Endothelial cell of umbilical vein (primary cell): ENCODE results near the gene PDE4B. TPM values are rescaled to one million over a fixed set of nuclear protein-coding genes. Genes with fewer than 3 reads are reported as not detected.

Experiments
- BruUV-seq: library from RNA; stranded (reverse); fragments of 400-500 nt; replicated peaks from 2 replicates; lab custom pipeline; 2021; lab: Mats Ljungman, UMichigan
- CTCF ChIA-PET: fragments of 300-600, 350-600 bp; sonication (Branson Sonifier 250); formaldehyde crosslinking; loops from one replicate; lab custom pipeline; 2021; ENCODE audit warnings: antibody characterized with exemption, inconsistent platforms; lab: Charles Lee
- POLR2A ChIA-PET: fragments of 300-600, 350-600 bp; sonication (Branson Sonifier 250); formaldehyde crosslinking; loops from one replicate; lab custom pipeline; 2021; ENCODE audit warnings: antibody characterized with exemption, inconsistent platforms; lab: Charles Lee
- DNase-seq: peaks from one replicate; pipeline ENCODE4 v3.0.0-alpha.2; 2011; ENCODE audit warnings: low read depth, low spot score
- FAIRE-seq: peaks from 2 replicates; lab custom pipeline; 2011; peaks lifted over from hg19 to GRCh38; lab: Jason Lieb, UNC
- H2AFZ ChIP-seq: 2 replicates; pipeline ENCODE4 v1.6.0; 2012; ENCODE audit warnings: low read depth, low read length, control low read depth, inconsistent platforms
- H3K27ac ChIP-seq: 2 replicates; pipeline ENCODE4 v1.5.1; 2011; ENCODE audit warnings: low read depth, mild to moderate bottlenecking, control low read depth, low read length, moderate library complexity; ENCODE audit not compliant: insufficient read depth
- H3K27me3 ChIP-seq, 2 experiments: 2 replicates each; pipeline versions ENCODE4 v1.6.0 to v1.6.1; 2011; ENCODE audit warnings: low read length in 2 of 2, mixed read lengths in 1 of 2; ENCODE audit not compliant: control insufficient read depth in 2 of 2, insufficient read depth in 2 of 2
- H3K36me3 ChIP-seq, 2 experiments: 2 replicates in 1 of 2; 3 replicates in 1 of 2; pipeline ENCODE4 v1.5.1; 2011; ENCODE audit warnings: low read length in 2 of 2, mild to moderate bottlenecking in 1 of 2, moderate library complexity in 1 of 2; ENCODE audit not compliant: control insufficient read depth in 2 of 2, insufficient read depth in 2 of 2; ENCODE audit errors: extremely low read depth in 1 of 2
- H3K4me1 ChIP-seq: 3 replicates; pipeline ENCODE4 v1.5.1; 2011; ENCODE audit warnings: mild to moderate bottlenecking, low read length; ENCODE audit not compliant: control insufficient read depth, insufficient read depth; ENCODE audit errors: extremely low read depth
- H3K4me2 ChIP-seq: 2 replicates; pipeline ENCODE4 v1.6.1; 2011; ENCODE audit warnings: low read length, control low read depth, mixed read lengths; ENCODE audit not compliant: insufficient read depth
- H3K4me3 ChIP-seq, 3 experiments: fragments of 200-600 bp in 1 of 3; sonication (generic), shearing (Covaris generic) in 1 of 3; replicated peaks in 1 of 3; 2 replicates each; pipeline ENCODE4 v1.5.1; 2011 to 2016; ENCODE audit warnings: control low read depth in 3 of 3, low read length in 3 of 3, mild to moderate bottlenecking in 2 of 3, inconsistent platforms in 1 of 3, low read depth in 1 of 3, moderate library complexity in 1 of 3; ENCODE audit not compliant: insufficient read depth in 1 of 3
- H3K79me2 ChIP-seq: 2 replicates; pipeline ENCODE4 v1.6.0; 2012; ENCODE audit warnings: low read length, inconsistent platforms; ENCODE audit not compliant: control insufficient read depth, insufficient read depth
- H3K9ac ChIP-seq: replicated peaks from 2 replicates; pipeline ENCODE3; 2011; ENCODE audit warnings: low read length, control low read depth; ENCODE audit not compliant: insufficient read depth; ENCODE audit errors: extremely low read depth
- H3K9me1 ChIP-seq: replicated peaks from 3 replicates; pipeline ENCODE4 v1.6.0; 2011; ENCODE audit warnings: mild to moderate bottlenecking, low read length; ENCODE audit not compliant: control insufficient read depth, insufficient read depth; ENCODE audit errors: extremely low read depth
- H3K9me3 ChIP-seq: replicated peaks from 2 replicates; pipeline ENCODE4 v1.5.1; 2012; ENCODE audit warnings: low read length, inconsistent platforms; ENCODE audit not compliant: control insufficient read depth, insufficient read depth
- H4K20me1 ChIP-seq: replicated peaks from 2 replicates; pipeline ENCODE3; 2011; ENCODE audit warnings: mild to moderate bottlenecking, low read length; ENCODE audit not compliant: control insufficient read depth, insufficient read depth; ENCODE audit errors: extremely low read depth
- CTCF ChIP-seq, 2 donors: IDR thresholded peaks; 1 replicate in 1 of 2; 2 replicates in 1 of 2; pipeline ENCODE4 v1.5.1; 2011; ENCODE audit warnings: low read length in 2 of 2, mild to moderate bottlenecking in 2 of 2, moderate library complexity in 2 of 2, control low read depth in 1 of 2, inconsistent platforms in 1 of 2, low read depth in 1 of 2; ENCODE audit not compliant: insufficient read depth in 1 of 2; ENCODE audit errors: extremely low read depth in 1 of 2
- EZH2 ChIP-seq: IDR thresholded peaks from 2 replicates; pipeline ENCODE4 v1.6.1; 2012; ENCODE audit warnings: borderline replicate concordance, low read depth, mild to moderate bottlenecking, moderate library complexity, low read length, inconsistent platforms; ENCODE audit not compliant: severe bottlenecking
- FOS ChIP-seq: IDR thresholded peaks from 2 replicates; pipeline ENCODE4 v1.6.1; 2011; ENCODE audit warnings: mild to moderate bottlenecking, low read length, moderate library complexity, borderline replicate concordance; ENCODE audit not compliant: insufficient read depth
- GATA2 ChIP-seq: IDR thresholded peaks from 2 replicates; pipeline ENCODE4 v1.7.0; 2011; ENCODE audit warnings: low read depth, mild to moderate bottlenecking, moderate library complexity, mixed read lengths, low read length; ENCODE audit not compliant: insufficient read length, insufficient read depth
- JUN ChIP-seq: IDR thresholded peaks from 2 replicates; pipeline ENCODE4 v1.6.1; 2011; ENCODE audit warnings: borderline replicate concordance, low read depth; ENCODE audit not compliant: insufficient read length, insufficient read depth
- MAX ChIP-seq: IDR thresholded peaks from 2 replicates; pipeline ENCODE4 v1.6.1; 2011; ENCODE audit not compliant: insufficient read depth, insufficient read length
- MYC ChIP-seq: IDR thresholded peaks from one replicate; pipeline ENCODE4 v1.6.1; 2011; ENCODE audit warnings: mild to moderate bottlenecking, low read depth, low read length
- POLR2A ChIP-seq: IDR thresholded peaks from 2 replicates; pipeline ENCODE4 v1.6.1; 2012; ENCODE audit warnings: low read depth, mild to moderate bottlenecking, control low read depth, low read length
- POLR2AphosphoS5 ChIP-seq: IDR thresholded peaks from 2 replicates; pipeline ENCODE4 v1.6.1; 2012; ENCODE audit warnings: low read depth, mild to moderate bottlenecking, control low read depth, low read length, moderate library complexity; ENCODE audit not compliant: insufficient read depth
- dilution Hi-C: fragments of 300-500 bp; cut with MboI; formaldehyde crosslinking; loops from one replicate; pipeline ENCODE4 v1.15.0; 2019; ENCODE audit warnings: low sequenced_read_pairs; ENCODE audit not compliant: extremely low pct_ligation_motif_present
- intact Hi-C: fragments of 100-400 bp; cut with micrococcal nuclease; formaldehyde crosslinking; loops from one replicate; pipeline ENCODE4 v1.10.0; 2022
- polyA plus RNA-seq, 4 experiments: library from polyadenylated mRNA; depleted of rRNA in 3 of 4; stranded (reverse) in 3 of 4; unstranded in 1 of 4; fragments of >200 nt; gene quantifications; 2 replicates each; pipeline versions ENCODE4 v1.2.1 to v1.2.3, GENCODE V29; 2011 to 2012; ENCODE audit warnings: missing spikeins in 1 of 4
- total RNA-seq: library from RNA; stranded (reverse); gene quantifications from 2 replicates; pipeline ENCODE4 v1.2.3, GENCODE V29; 2021

Gene PDE4B
- total and polyA plus RNA-seq, 2 donors (not counting 3 experiments of a cell fraction or from before 2014, with no cell fraction given), result 63.5 to 69.8 TPM

- intact Hi-C loops (no loop called here), dilution Hi-C loops (no loop called here)
- FAIRE-seq (no peak), DNase-seq (no peak)
- H3K9ac ChIP-seq, result no peak overlapping the region
- H3K27me3 ChIP-seq, result peaks cover 0 to 4% of the 10 kb centered on the region in 2 experiments
- ChIA-PET CTCF (interaction anchor here (0.9 to 1.3 kb wide), 2 partner anchors 8 to 60 kb away, joined by 3 read pairs; no protein-coding TSS in a partner anchor), POLR2A (no interaction called here)
- no peaks in the 10 kb centered on the region for H3K36me3 ChIP-seq
- no TSS peak for BruUV-seq
- H4K20me1 ChIP-seq, result no peaks in the 10 kb centered on the region
- H3K4me2 ChIP-seq, result no peak overlapping the region
- H3K4me1 ChIP-seq, result no peaks in the 10 kb centered on the region
- no peak overlapping the region for H2AFZ ChIP-seq
- no peak overlapping the region for H3K27ac ChIP-seq
- no peaks in the 10 kb centered on the region for H3K79me2 ChIP-seq
- no peak for TF ChIP-seq POLR2AphosphoS5
- no peak for TF ChIP-seq POLR2A
- no peak for TF ChIP-seq CTCF (IDR thresholded peaks at IDR 0.05; ENCODE audit: extremely low read depth in 1 of 2, insufficient read depth in 1 of 2, low read depth in 1 of 2, low read length in 2 of 2)
- TF ChIP-seq MYC, result no peak
- TF ChIP-seq MAX, result no peak
- no peak for TF ChIP-seq FOS
- TF ChIP-seq GATA2, result no peak
- no peak for TF ChIP-seq EZH2
- TF ChIP-seq JUN, result no peak
- no peaks in the 10 kb centered on the region for H3K9me1 ChIP-seq
- H3K4me3 ChIP-seq, result no peak overlapping the region
- no peaks in the 10 kb centered on the region for H3K9me3 ChIP-seq
These were observed 389.3 kb downstream of the PDE4B start for GRCh38 chr1:66182026-66182425.
